Hematopoietic multipotent progenitor cell treated with erythropoietin and hydrocortisone succinate and interleukin-3 and kit ligand, for 6 days (in vitro differentiated cells): ENCODE data around the gene ATN1.

Source experiments
- DNase-seq: peaks from one replicate; pipeline ENCODE4 v3.0.0-alpha.2; 2015

ATN1 gene

GRCh38 chr12:6944381-6945186 lies 16.8 kb downstream of the ATN1 start:
- peak; percentile 98 for DNase-seq

- no peak for DNase-seq
Observed at GRCh38 chr12:6945613-6946012, 17.9 kb downstream of the ATN1 start.

GRCh38 chr12:6946033-6946919 lies 18.5 kb downstream of the ATN1 start:
- peak; percentile 68 for DNase-seq

GRCh38 chr12:6946920-6947374 lies 19.2 kb downstream of the ATN1 start:
- no peak for DNase-seq

GRCh38 chr12:6947615-6948014 lies 19.9 kb downstream of the ATN1 start:
- no peak for DNase-seq

GRCh38 chr12:6948873-6949594 lies 21.3 kb downstream of the ATN1 start:
- DNase-seq = peak; percentile 70

- DNase-seq = peak; percentile 74
Observed at GRCh38 chr12:6950401-6950801, 22.6 kb downstream of the ATN1 start.

- DNase-seq = peak; percentile 90
Observed at GRCh38 chr12:6950811-6951540, 23.2 kb downstream of the ATN1 start, which contains the start of gene PTPN6. PTPN6 (plus strand) TSS chr12:6951356; CDS start chr12:6951513, 157 bp downstream.

GRCh38 chr12:6951551-6952120 lies 23.9 kb downstream of the ATN1 start:
- peak; percentile 55 for DNase-seq

- DNase-seq = peak; percentile 61
Observed at GRCh38 chr12:6952121-6952862, 24.5 kb downstream of the ATN1 start.

- peak; percentile 49 for DNase-seq
Observed at GRCh38 chr12:6952863-6953441, 25.2 kb downstream of the ATN1 start.

GRCh38 chr12:6953442-6954315 lies 25.9 kb downstream of the ATN1 start:
- peak; percentile 93 for DNase-seq

- no peak for DNase-seq
Observed at GRCh38 chr12:6954316-6955107, 26.8 kb downstream of the ATN1 start.

GRCh38 chr12:6955108-6956020 lies 27.6 kb downstream of the ATN1 start:
- no peak for DNase-seq

GRCh38 chr12:6956021-6956727 lies 28.4 kb downstream of the ATN1 start:
- peak; percentile 62 for DNase-seq

- no peak for DNase-seq
Observed at GRCh38 chr12:6957151-6957701, 29.5 kb downstream of the ATN1 start.
